Fibroblast of mammary gland (primary cell): Measurements from ENCODE around the gene TRIM24.
"Not testable (repeated sequence)": the region's sequence is repeated elsewhere in the genome, so short reads cannot be mapped to it uniquely, and the experiment has no call there.

Source experiments
- DNase-seq: peaks from one replicate; pipeline ENCODE4 v3.0.0-alpha.2; 2010; ENCODE audit warnings: low read depth
- H3K4me3 ChIP-seq: 2 replicates; pipeline ENCODE4 v1.5.1; 2011; ENCODE audit warnings: low read depth, mild to moderate bottlenecking, low read length, moderate library complexity; ENCODE audit not compliant: control insufficient read depth
- CTCF ChIP-seq: conservative IDR thresholded peaks from 2 replicates; pipeline ENCODE4 v1.5.1; 2011; ENCODE audit warnings: low read depth, low read length, inconsistent platforms; ENCODE audit not compliant: control insufficient read depth, insufficient read depth

Gene TRIM24

DNA sequence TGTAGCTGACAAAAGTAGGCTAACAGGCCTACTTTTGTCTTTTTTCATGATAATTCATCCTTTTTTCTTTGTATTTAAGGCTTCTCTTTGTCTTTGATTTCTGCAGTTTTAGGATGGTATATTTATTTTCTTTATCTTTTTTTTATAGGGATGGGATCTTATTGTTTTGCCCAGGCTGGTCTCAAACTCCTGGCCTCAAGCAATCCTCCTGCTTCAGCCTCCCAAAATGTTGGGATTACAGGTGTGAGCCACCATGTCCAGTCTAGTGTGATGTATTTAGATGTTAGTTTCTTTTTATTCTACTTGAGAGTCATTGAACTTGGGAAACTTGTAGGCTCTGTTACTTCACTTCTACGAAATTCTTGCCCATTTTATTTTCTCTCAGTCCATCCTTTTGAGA, 35.4 kb downstream of the TRIM24 start:
- TF ChIP-seq CTCF, result no peak
- DNase-seq, result no peak
- no peak overlapping the region for H3K4me3 ChIP-seq

- TF ChIP-seq CTCF, result no peak
- H3K4me3 ChIP-seq, result no peak overlapping the region
- no peak for DNase-seq
Observed at GRCh38 chr7:138499340-138499739, 39.3 kb downstream of the TRIM24 start.

- not testable (repeated sequence) for DNase-seq
Observed at GRCh38 chr7:138500303-138500702, 40.2 kb downstream of the TRIM24 start.

DNA sequence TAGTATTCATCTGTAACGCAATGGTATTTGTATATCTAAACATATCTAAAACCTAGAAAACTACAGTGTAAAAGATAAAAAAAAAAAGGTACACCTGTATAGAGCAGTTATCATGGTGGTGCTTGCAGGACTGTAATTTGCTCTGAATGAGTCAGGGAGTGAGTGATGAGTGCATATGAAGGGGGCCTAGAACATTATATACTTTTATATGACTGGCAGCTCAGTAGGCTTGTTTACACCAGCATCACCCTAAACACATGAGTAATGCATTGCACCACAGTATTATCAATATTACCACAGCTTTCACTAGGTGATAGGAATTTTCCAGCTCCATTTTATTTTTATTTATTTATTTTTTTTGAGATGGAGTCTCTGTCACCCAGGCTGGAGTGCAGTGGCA, 40.8 kb downstream of the TRIM24 start:
- TF ChIP-seq CTCF, result no peak
- no peak overlapping the region for H3K4me3 ChIP-seq
- DNase-seq, result peak; percentile 6

More at GRCh38 chr7:138500303-138500702, 40.2 kb downstream of the TRIM24 start:
- not testable (repeated sequence) for H3K4me3 ChIP-seq

DNA sequence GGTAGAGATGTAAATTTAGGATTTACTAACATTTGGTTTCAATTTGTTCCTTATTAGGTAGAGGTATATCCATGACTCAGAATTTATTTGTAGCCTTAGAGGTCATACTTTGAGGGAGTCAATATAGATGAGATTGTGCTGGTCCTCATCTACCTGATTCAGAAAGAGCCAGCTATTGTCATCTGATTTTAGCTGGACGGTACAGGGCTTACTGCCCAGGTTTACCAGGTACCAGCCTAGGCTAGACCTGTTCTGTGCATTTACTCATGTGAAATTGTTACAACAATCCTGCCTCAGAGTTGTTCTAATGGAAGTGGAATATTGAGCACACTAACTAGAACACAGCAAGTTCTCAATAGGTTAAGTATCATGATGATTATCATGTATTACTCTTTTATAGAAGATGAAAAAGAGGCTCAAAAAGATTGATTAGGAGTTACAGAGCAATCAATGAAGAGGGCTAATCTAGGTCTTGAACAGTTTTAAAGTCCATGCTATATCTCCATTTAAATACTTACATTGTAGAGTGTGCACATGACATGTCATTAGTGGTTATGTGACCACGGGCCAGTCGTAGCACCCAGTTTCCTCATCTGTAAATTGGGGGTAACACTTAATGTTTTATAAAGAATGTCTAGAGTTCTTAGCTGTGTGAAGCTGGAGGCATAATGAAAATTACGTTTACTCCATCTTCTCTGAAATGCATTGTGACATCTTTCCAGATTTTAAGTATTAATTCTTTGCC, 42.1 kb downstream of the TRIM24 start:
- H3K4me3 ChIP-seq, result no peak overlapping the region
- peak; percentile 19 for DNase-seq
- TF ChIP-seq CTCF, result no peak

DNA sequence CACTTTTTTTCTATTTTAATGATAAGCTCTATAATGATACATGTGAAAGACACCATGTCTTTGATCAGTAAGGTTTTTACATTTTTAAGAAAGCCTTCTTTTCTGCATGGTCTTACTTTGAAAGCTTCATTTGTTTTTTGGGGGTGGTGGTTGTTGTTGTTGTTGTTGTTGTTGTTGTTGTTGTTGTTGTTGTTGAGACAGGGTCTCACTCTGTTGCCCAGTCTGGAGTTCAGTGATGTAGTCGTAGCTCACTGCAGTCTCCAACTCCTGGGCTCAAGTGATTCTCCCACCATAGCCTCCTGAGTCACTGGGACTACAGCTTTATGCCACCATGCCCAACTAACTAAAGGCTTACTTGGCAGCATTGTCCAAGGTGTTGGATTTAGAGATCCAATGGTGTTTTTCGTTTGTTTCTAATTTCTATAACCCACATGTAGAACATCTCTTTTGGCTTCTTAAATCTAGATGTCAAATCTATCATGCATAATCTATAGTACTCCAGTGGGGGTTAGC, 45.4 kb downstream of the TRIM24 start:
- no peak overlapping the region for H3K4me3 ChIP-seq
- TF ChIP-seq CTCF, result no peak
- no peak for DNase-seq

DNA sequence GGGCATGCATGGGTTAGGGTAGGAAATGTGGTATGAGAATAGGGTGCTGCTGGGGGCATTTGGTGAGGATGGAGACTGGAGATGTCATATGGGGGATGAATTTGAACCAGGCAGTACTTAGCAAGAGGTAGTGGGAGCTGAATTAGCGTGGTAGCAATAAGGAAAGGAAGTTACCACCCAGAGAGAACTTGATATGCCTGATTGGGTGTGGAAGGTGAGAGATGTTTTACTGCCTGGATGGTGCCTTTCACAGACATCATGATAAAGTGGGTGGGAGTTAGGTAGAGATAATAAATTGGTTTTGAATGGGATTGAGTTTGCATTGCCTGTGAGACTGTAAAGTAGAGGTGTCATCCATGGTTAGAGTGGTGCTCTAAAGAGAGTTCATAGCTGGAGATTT, 46.7 kb downstream of the TRIM24 start:
- H3K4me3 ChIP-seq, result no peak overlapping the region
- TF ChIP-seq CTCF, result no peak
- no peak for DNase-seq
